SIG-M5 (cell line): ENCODE measurements around the gene BEST2.
"Not testable (repeated sequence)": the region's sequence is repeated elsewhere in the genome, so short reads cannot be mapped to it uniquely, and the experiment has no call there.

Source experiments
- DNase-seq: peaks from one replicate; lab custom pipeline; 2025; lab: John Stamatoyannopoulos, UW

Gene BEST2

GRCh38 chr19:12751635-12752034 is at the start of gene BEST2:
TSS of gene BEST2 (plus strand) at chr19:12751791. CDS start at chr19:12752593, 802 bp downstream.
- no peak for DNase-seq

GRCh38 chr19:12703046-12703445 is 48.5 kb upstream of the BEST2 start:
- no peak for DNase-seq

- no peak for DNase-seq
Measured at GRCh38 chr19:12705169-12705568, 46.4 kb upstream of the BEST2 start.

- no peak for DNase-seq
Measured at GRCh38 chr19:12705654-12706331, 45.8 kb upstream of the BEST2 start.

- no peak for DNase-seq
Measured at GRCh38 chr19:12706332-12706718, 45.3 kb upstream of the BEST2 start.

- no peak for DNase-seq
Measured at GRCh38 chr19:12708641-12709040, 43.0 kb upstream of the BEST2 start.

- no peak for DNase-seq
Measured at GRCh38 chr19:12711187-12711586, 40.4 kb upstream of the BEST2 start.

GRCh38 chr19:12712077-12712476 is 39.5 kb upstream of the BEST2 start:
- not testable (repeated sequence) for DNase-seq

GRCh38 chr19:12713304-12713703 is 38.3 kb upstream of the BEST2 start:
- DNase-seq = not testable (repeated sequence)

- no peak for DNase-seq
Measured at GRCh38 chr19:12715102-12715501, 36.5 kb upstream of the BEST2 start.

- DNase-seq = no peak
Measured at GRCh38 chr19:12715929-12716328, 35.7 kb upstream of the BEST2 start.

- DNase-seq = no peak
Measured at GRCh38 chr19:12720296-12720695, 31.3 kb upstream of the BEST2 start.

GRCh38 chr19:12720851-12721655 is 30.5 kb upstream of the BEST2 start:
- no peak for DNase-seq

GRCh38 chr19:12721656-12722565 is 29.7 kb upstream of the BEST2 start:
- DNase-seq = no peak

GRCh38 chr19:12722566-12723380 is 28.8 kb upstream of the BEST2 start:
- peak; percentile 73 for DNase-seq

- no peak for DNase-seq
Measured at GRCh38 chr19:12723381-12723640, 28.3 kb upstream of the BEST2 start.

GRCh38 chr19:12723641-12724426 is 27.8 kb upstream of the BEST2 start, which contains the start of gene TNPO2:
TSS of gene TNPO2 (minus strand) at chr19:12723932. CDS start at chr19:12720977, 2,955 bp downstream.
- no peak for DNase-seq

- not testable (repeated sequence) for DNase-seq
Measured at GRCh38 chr19:12725612-12726011, 26.0 kb upstream of the BEST2 start.

- DNase-seq = no peak
Measured at GRCh38 chr19:12726988-12727316, 24.6 kb upstream of the BEST2 start.

- DNase-seq = no peak
Measured at GRCh38 chr19:12727745-12728433, 23.7 kb upstream of the BEST2 start.
